Caco-2 (cell line): ENCODE results near the gene EIF2B4. TPM values are rescaled to one million over a fixed set of nuclear protein-coding genes. Genes with fewer than 3 reads are reported as not detected.
A peak's percentile ranks its signal among the peaks of the same experiment; 100 is the strongest.

Experiments
- BruUV-seq: library from RNA; stranded (reverse); fragments of 400-500 nt; replicated peaks from 2 replicates; lab custom pipeline; 2021; lab: Mats Ljungman, UMichigan
- CTCF ChIA-PET: fragments of 300-600 bp; sonication (Branson Sonifier 250); formaldehyde crosslinking; loops from one replicate; lab custom pipeline; 2022; ENCODE audit warnings: antibody characterized with exemption; lab: Charles Lee
- POLR2A ChIA-PET: fragments of 300-600 bp; sonication (Branson Sonifier 250); formaldehyde crosslinking; loops from one replicate; lab custom pipeline; 2022; ENCODE audit warnings: antibody characterized with exemption; lab: Charles Lee
- DNase-seq, 2 experiments: peaks; one replicate each; pipeline versions ENCODE4 v3.0.0 to v3.0.0-alpha.2; 2020 to 2022
- H3K27me3 ChIP-seq: replicated peaks from 2 replicates; pipeline ENCODE4 v1.6.0; 2011; ENCODE audit warnings: low read length; ENCODE audit not compliant: control insufficient read depth, insufficient read depth
- H3K36me3 ChIP-seq: 2 replicates; pipeline ENCODE4 v1.5.1; 2011; ENCODE audit warnings: low read length; ENCODE audit not compliant: control insufficient read depth, insufficient read depth
- H3K4me1 ChIP-seq: fragments of 250-450 bp; sonication (Bioruptor Pico); 2 replicates; pipeline ENCODE4 v1.5.1; 2020; ENCODE audit warnings: mild to moderate bottlenecking
- H3K4me3 ChIP-seq: 2 replicates; pipeline ENCODE4 v1.5.1; 2011; ENCODE audit warnings: low read depth, mild to moderate bottlenecking, control low read depth, low read length
- H3K9me3 ChIP-seq: fragments of 250-450 bp; sonication (Bioruptor Pico); 2 replicates; pipeline ENCODE4 v1.5.1; 2020; ENCODE audit warnings: mild to moderate bottlenecking, moderate library complexity
- H3K27ac Mint-ChIP-seq: one replicate; pipeline ENCODE4 v1.8.0; 2022; ENCODE audit warnings: mixed read lengths; ENCODE audit not compliant: unreplicated experiment
- H3K27me3 Mint-ChIP-seq: one replicate; pipeline ENCODE4 v1.8.0; 2022; ENCODE audit warnings: mixed read lengths; ENCODE audit not compliant: insufficient read depth, unreplicated experiment
- H3K36me3 Mint-ChIP-seq: one replicate; pipeline ENCODE4 v1.8.0; 2022; ENCODE audit warnings: mild to moderate bottlenecking, mixed read lengths; ENCODE audit not compliant: insufficient read depth, unreplicated experiment
- H3K4me1 Mint-ChIP-seq: one replicate; pipeline ENCODE4 v1.8.0; 2022; ENCODE audit warnings: low read depth, mixed read lengths; ENCODE audit not compliant: unreplicated experiment
- H3K4me3 Mint-ChIP-seq: one replicate; pipeline ENCODE4 v1.8.0; 2022; ENCODE audit warnings: mild to moderate bottlenecking, moderate library complexity, mixed read lengths; ENCODE audit not compliant: unreplicated experiment
- H3K9me3 Mint-ChIP-seq: one replicate; pipeline ENCODE4 v1.8.0; 2022; ENCODE audit warnings: mixed read lengths; ENCODE audit not compliant: unreplicated experiment
- intact Hi-C: fragments of 100-400 bp; cut with micrococcal nuclease; formaldehyde crosslinking; loops from one replicate; pipeline ENCODE4 v1.10.0; 2022; ENCODE audit not compliant: unreplicated experiment
- total RNA-seq: library from RNA; stranded (reverse); gene quantifications from 2 replicates; pipeline ENCODE4 v1.2.3, GENCODE V29; 2022
- TF ChIP-seq, protein P1 (sequence below), 2 experiments: fragments of 200-600 bp in 1 of 2; IDR thresholded peaks; 1 replicate in 1 of 2; 2 replicates in 1 of 2; pipeline versions ENCODE4 v1.5.1 to v1.8.0; 2011 to 2022; ENCODE audit warnings: antibody characterized with exemption in 1 of 2, control low read depth in 1 of 2, inconsistent platforms in 1 of 2, low read depth in 1 of 2, low read length in 1 of 2, mild to moderate bottlenecking in 1 of 2, moderate library complexity in 1 of 2; ENCODE audit not compliant: insufficient read depth in 1 of 2, severe bottlenecking in 1 of 2, unreplicated experiment in 1 of 2

Gene EIF2B4
- total RNA-seq, 1 experiment from 2014 or later = 91.3 TPM

DNA sequence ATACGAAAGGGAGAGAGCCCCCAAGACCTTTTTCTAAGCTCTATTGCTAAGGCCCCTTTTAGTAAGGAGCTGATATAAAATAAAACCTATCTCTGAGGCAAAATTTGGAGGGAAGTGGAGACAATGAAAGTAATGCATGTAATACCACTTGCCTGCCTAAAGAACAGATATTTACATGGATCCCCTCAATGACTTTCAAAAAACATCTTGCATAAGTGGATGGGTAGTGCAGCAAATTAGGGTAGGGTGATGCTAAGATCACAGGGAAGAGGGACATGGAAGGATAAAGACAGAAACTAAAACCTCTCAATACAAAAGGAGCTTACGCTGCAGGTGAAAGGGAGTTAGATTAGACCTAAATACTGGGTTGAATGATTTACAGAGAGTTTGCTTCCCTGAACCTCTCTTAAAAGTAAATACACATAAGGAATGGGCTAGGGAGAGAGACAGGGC, 9.3 kb upstream of the EIF2B4 start:
- no peak for DNase-seq
- Mint-ChIP-seq H3K4me3 (peak overlapping the region; percentile 85), H3K36me3 (peaks cover 94% of the 10 kb centered on the region), H3K9me3 (no peaks in the 10 kb centered on the region), H3K27me3 (no peaks in the 10 kb centered on the region), H3K27ac (peak overlapping the region; percentile 98), H3K4me1 (peaks cover 11% of the 10 kb centered on the region)
- BruUV-seq = no TSS peak
- Histone ChIP-seq H3K4me3 (peak overlapping the region; percentile 82), H3K27me3 (no peaks in the 10 kb centered on the region), H3K4me1 (peaks cover 15% of the 10 kb centered on the region), H3K36me3 (peaks cover 8% of the 10 kb centered on the region), H3K9me3 (no peaks in the 10 kb centered on the region)
- CTCF ChIA-PET = interaction anchor here (0.6 to 1.9 kb wide), 3 partner anchors 10 to 123 kb away, joined by 3 to 6 read pairs (median 5); partner anchors contain the start of gene EIF2B4
- TF ChIP-seq, protein P1, sequence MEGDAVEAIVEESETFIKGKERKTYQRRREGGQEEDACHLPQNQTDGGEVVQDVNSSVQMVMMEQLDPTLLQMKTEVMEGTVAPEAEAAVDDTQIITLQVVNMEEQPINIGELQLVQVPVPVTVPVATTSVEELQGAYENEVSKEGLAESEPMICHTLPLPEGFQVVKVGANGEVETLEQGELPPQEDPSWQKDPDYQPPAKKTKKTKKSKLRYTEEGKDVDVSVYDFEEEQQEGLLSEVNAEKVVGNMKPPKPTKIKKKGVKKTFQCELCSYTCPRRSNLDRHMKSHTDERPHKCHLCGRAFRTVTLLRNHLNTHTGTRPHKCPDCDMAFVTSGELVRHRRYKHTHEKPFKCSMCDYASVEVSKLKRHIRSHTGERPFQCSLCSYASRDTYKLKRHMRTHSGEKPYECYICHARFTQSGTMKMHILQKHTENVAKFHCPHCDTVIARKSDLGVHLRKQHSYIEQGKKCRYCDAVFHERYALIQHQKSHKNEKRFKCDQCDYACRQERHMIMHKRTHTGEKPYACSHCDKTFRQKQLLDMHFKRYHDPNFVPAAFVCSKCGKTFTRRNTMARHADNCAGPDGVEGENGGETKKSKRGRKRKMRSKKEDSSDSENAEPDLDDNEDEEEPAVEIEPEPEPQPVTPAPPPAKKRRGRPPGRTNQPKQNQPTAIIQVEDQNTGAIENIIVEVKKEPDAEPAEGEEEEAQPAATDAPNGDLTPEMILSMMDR (IDR thresholded peaks at IDR 0.05; ENCODE audit: insufficient read depth in 1 of 2, low read depth in 1 of 2, low read length in 1 of 2, severe bottlenecking in 1 of 2, unreplicated experiment in 1 of 2) = no peak
- intact Hi-C loops = no loop called here
- POLR2A ChIA-PET = interaction anchor here (0.6 to 2.0 kb wide), 5 partner anchors 8 to 284 kb away, joined by 3 to 10 read pairs (median 5); partner anchors contain the start of genes EIF2B4, NRBP1, SLC4A1AP and SNX17

DNA sequence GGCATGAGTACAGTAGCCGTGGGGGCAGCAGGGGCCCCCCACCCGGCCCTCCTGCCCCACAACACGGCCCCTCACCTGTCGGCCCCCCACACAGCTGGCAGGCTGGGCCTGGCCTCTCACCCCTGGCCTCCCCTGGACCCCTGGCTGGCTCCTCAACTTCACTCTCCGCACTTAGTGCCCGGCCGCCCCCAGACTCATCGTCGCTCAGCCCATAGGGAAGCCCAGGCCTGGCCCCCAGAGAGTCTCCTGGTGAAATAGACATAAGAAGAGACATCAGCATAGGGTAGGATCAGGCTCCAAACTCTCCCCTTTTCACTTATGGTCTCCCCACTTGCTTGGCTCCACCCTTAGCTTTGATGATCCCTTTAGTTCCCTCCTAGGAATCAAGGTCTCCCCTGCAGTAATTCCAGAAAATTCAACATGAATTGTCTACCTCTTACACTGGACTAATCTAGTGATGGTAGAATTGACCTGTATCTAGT, 8.7 kb upstream of the EIF2B4 start:
- Mint-ChIP-seq H3K36me3 (peaks cover 94% of the 10 kb centered on the region), H3K4me3 (peak overlapping the region; percentile 85), H3K27ac (peak overlapping the region; percentile 98), H3K4me1 (peaks cover 11% of the 10 kb centered on the region), H3K27me3 (no peaks in the 10 kb centered on the region), H3K9me3 (no peaks in the 10 kb centered on the region)
- intact Hi-C loops = no loop called here
- no peak for DNase-seq
- CTCF ChIA-PET = interaction anchor here (0.6 kb wide), 1 partner anchor 123 kb away, joined by 5 read pairs; no protein-coding TSS in a partner anchor
- TF ChIP-seq, protein P1 (IDR thresholded peaks at IDR 0.05; ENCODE audit: insufficient read depth in 1 of 2, low read depth in 1 of 2, low read length in 1 of 2, severe bottlenecking in 1 of 2, unreplicated experiment in 1 of 2) = no peak
- POLR2A ChIA-PET = interaction anchor here (0.6 to 1.0 kb wide), 2 partner anchors 29 to 49 kb away, joined by 4 to 5 read pairs; partner anchors contain the start of gene NRBP1
- Histone ChIP-seq H3K4me1 (peaks cover 15% of the 10 kb centered on the region), H3K27me3 (no peaks in the 10 kb centered on the region), H3K9me3 (no peaks in the 10 kb centered on the region), H3K36me3 (peaks cover 8% of the 10 kb centered on the region), H3K4me3 (peak overlapping the region; percentile 82)
- no TSS peak for BruUV-seq

GRCh38 chr2:27378096-27378808, 8.1 kb upstream of the EIF2B4 start:
- Mint-ChIP-seq H3K27me3 (no peaks in the 10 kb centered on the region), H3K4me1 (peaks cover 11% of the 10 kb centered on the region), H3K9me3 (no peaks in the 10 kb centered on the region), H3K4me3 (peak overlapping the region; percentile 53), H3K27ac (peak overlapping the region; percentile 98), H3K36me3 (peaks cover 94% of the 10 kb centered on the region)
- peaks cover 11% of the 10 kb centered on the region for H3K36me3 ChIP-seq
- H3K27me3 ChIP-seq = no peaks in the 10 kb centered on the region
- intact Hi-C loops = no loop called here
- no peak overlapping the region for H3K4me3 ChIP-seq
- ChIA-PET CTCF (interaction anchor here (0.6 kb wide), 1 partner anchor 122 kb away, joined by 5 read pairs; no protein-coding TSS in a partner anchor), POLR2A (no interaction called here)
- no TSS peak for BruUV-seq
- peaks cover 15% of the 10 kb centered on the region for H3K4me1 ChIP-seq
- TF ChIP-seq, protein P1 (IDR thresholded peaks at IDR 0.05; ENCODE audit: insufficient read depth in 1 of 2, low read depth in 1 of 2, low read length in 1 of 2, severe bottlenecking in 1 of 2, unreplicated experiment in 1 of 2) = no peak
- DNase-seq = peak in 1 of 2 experiments; percentile 42
- H3K9me3 ChIP-seq = no peaks in the 10 kb centered on the region
